ENCODE results near the gene MTM1. TPM values are rescaled to one million over a fixed set of nuclear protein-coding genes. Genes with fewer than 3 reads are reported as not detected.

MTM1 gene
- polyA plus RNA-seq, 2 of the 4 experiments (the other 2 are of a cell fraction) = 8.5 to 9.0 TPM

- ChIA-PET POLR2A (no interaction called here), CTCF (interaction anchor here (0.5 to 2.1 kb wide), 3 partner anchors 10 to 483 kb away, joined by 3 to 7 read pairs (median 3); no protein-coding TSS in a partner anchor)
- Histone ChIP-seq H3K4me1 (no peaks in the 10 kb centered on the region), H3K9me3 (no peaks in the 10 kb centered on the region), H3K4me3 (no peak overlapping the region), H3K27ac (no peak overlapping the region), H3K4me2 (no peak overlapping the region)
- no peak for TF ChIP-seq HOXB5 (CRISPR knock-in tag; IDR thresholded peaks at IDR 0.05)
- no peak for TF ChIP-seq JUN (IDR thresholded peaks at IDR 0.05)
- TF ChIP-seq RNF2 (IDR thresholded peaks at IDR 0.05; ENCODE audit: borderline replicate concordance, low read depth) = no peak
- no peak for TF ChIP-seq ESRRA (IDR thresholded peaks at IDR 0.05; ENCODE audit: borderline replicate concordance, low read length)
- TF ChIP-seq EHMT2 (IDR thresholded peaks at IDR 0.05; ENCODE audit: low read depth) = no peak
- TF ChIP-seq CBX8 (IDR thresholded peaks at IDR 0.05) = no peak
- TF ChIP-seq HOXB13 (CRISPR knock-in tag; IDR thresholded peaks at IDR 0.05; ENCODE audit: low read depth) = no peak
- 100% methylated on average over 1 of the region's 1 CpG for WGBS (ENCODE audit: missing lambda C conversion rate)
- DNase-seq (ENCODE audit: low read depth in 1 of 2, low spot score in 1 of 2) = peak in 1 of 2 experiments; percentile 3
- ATAC-seq = peak in 1 of 2 experiments; percentile 49; a peak in 1 of 6 replicates
- FAIRE-seq = no peak
These were observed 30.8 kb downstream of the MTM1 start for GRCh38 chrX:150599226-150599625.

GRCh38 chrX:150602296-150602695, 33.9 kb downstream of the MTM1 start:
- DNase-seq (ENCODE audit: low read depth in 1 of 2, low spot score in 1 of 2) (no peak), ATAC-seq (no peak), FAIRE-seq (no peak)
- no peak overlapping the region for H3K27ac ChIP-seq
- ChIA-PET CTCF (interaction anchor here (0.8 kb wide), 1 partner anchor 116 kb away, joined by 3 read pairs; no protein-coding TSS in a partner anchor), POLR2A (no interaction called here)
- H3K4me3 ChIP-seq = no peak overlapping the region
- H3K9me3 ChIP-seq = no peaks in the 10 kb centered on the region
- H3K4me1 ChIP-seq = no peaks in the 10 kb centered on the region
- H3K4me2 ChIP-seq = no peak overlapping the region
- no peak for TF ChIP-seq HOXB13 (CRISPR knock-in tag; IDR thresholded peaks at IDR 0.05; ENCODE audit: low read depth)
- TF ChIP-seq NFE2L2 (conservative IDR thresholded peaks at IDR 0.05; ENCODE audit: low read length) = no peak
- TF ChIP-seq RFX5 (IDR thresholded peaks at IDR 0.05) = no peak
- no peak for TF ChIP-seq RARB (CRISPR knock-in tag; IDR thresholded peaks at IDR 0.05)
- TF ChIP-seq MYC (IDR thresholded peaks at IDR 0.05; ENCODE audit: borderline replicate concordance, low read length) = no peak
- no peak for TF ChIP-seq CBX8 (IDR thresholded peaks at IDR 0.05)
- no peak for TF ChIP-seq CEBPB (IDR thresholded peaks at IDR 0.05)

DNA sequence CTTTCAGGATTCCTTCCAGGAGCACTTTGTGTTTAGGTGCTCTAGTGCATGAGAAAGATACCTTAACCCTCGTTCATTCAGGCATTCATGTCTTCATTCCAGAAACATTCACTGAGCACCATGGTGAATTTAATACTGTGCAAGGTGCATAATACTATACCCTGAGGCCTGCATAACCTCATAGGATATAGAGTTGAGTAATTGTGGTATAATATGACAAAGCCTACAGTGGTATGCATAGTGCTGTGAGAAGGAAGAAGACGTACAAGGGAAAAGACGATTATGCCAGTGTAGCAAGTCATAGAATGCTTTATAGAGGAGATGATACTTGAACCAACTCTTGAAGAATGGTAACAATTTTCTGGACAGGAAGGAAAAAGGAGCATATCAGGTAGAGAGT, 34.3 kb downstream of the MTM1 start:
- DNase-seq (ENCODE audit: low read depth in 1 of 2, low spot score in 1 of 2) (no peak), ATAC-seq (no peak), FAIRE-seq (no peak)
- Histone ChIP-seq H3K4me2 (no peak overlapping the region), H3K4me1 (no peaks in the 10 kb centered on the region), H3K4me3 (no peak overlapping the region), H3K27ac (no peak overlapping the region), H3K9me3 (no peaks in the 10 kb centered on the region)
- ChIA-PET POLR2A (no interaction called here), CTCF (no interaction called here)
- WGBS (ENCODE audit: missing lambda C conversion rate) = 82% methylated on average over 3 of the region's 3 CpGs
- TF ChIP-seq KDM1A (IDR thresholded peaks at IDR 0.05; ENCODE audit: low read depth) (no peak), NR3C1 (IDR thresholded peaks at IDR 0.05) (no peak), RAD21 (conservative IDR thresholded peaks at IDR 0.05 in 1 of 2, IDR thresholded peaks at IDR 0.05 in 1 of 2) (no peak), HOXB5 (CRISPR knock-in tag; IDR thresholded peaks at IDR 0.05) (no peak), EP300 (IDR thresholded peaks at IDR 0.05) (no peak), TP53 (CRISPR knock-in tag; IDR thresholded peaks at IDR 0.05) (no peak), EHMT2 (IDR thresholded peaks at IDR 0.05; ENCODE audit: low read depth) (no peak), JUNB (IDR thresholded peaks at IDR 0.05) (no peak), GATA3 (IDR thresholded peaks at IDR 0.05; ENCODE audit: borderline replicate concordance) (no peak)

DNA sequence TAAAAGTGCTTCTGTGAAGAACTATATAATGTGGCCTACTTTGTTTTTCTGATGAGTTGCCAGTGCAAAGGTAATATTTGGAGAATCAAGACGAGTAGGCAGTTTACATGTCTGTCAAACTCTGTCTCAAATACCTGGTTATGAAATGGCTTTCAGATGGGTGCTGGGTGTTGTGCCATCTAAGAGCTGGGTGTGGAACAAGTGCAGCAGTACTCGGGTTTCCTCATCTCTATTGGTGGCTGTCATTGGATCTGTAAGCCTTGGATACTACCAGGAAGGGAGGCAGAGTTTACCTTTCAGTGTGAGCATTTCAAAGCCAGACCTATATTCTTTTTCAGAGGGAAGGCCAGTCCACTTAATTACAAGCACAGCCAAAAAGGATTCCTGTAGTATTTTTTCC, 37.2 kb downstream of the MTM1 start:
- Histone ChIP-seq H3K4me3 (no peak overlapping the region), H3K27ac (no peak overlapping the region), H3K4me2 (no peak overlapping the region), H3K9me3 (no peaks in the 10 kb centered on the region), H3K4me1 (no peaks in the 10 kb centered on the region)
- TF ChIP-seq, protein P1, sequence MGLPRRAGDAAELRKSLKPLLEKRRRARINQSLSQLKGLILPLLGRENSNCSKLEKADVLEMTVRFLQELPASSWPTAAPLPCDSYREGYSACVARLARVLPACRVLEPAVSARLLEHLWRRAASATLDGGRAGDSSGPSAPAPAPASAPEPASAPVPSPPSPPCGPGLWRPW (IDR thresholded peaks at IDR 0.05) = no peak
- TF ChIP-seq HOXB5 (CRISPR knock-in tag; IDR thresholded peaks at IDR 0.05) (no peak), KDM1A (IDR thresholded peaks at IDR 0.05; ENCODE audit: low read depth) (no peak), ZC3H11A (IDR thresholded peaks at IDR 0.05) (no peak), MAX (IDR thresholded peaks at IDR 0.05) (no peak)
- CTCF ChIA-PET = no interaction called here
- POLR2A ChIA-PET = no interaction called here
- no peak for FAIRE-seq
- DNase-seq (ENCODE audit: low read depth in 1 of 2, low spot score in 1 of 2) = no peak
- ATAC-seq = no peak
- WGBS (ENCODE audit: missing lambda C conversion rate) = 49% methylated on average over 2 of the region's 2 CpGs

All from A549 (cell line).